IMR-90 (cell line): ENCODE data around the gene DHX34. TPM values are rescaled to one million over a fixed set of nuclear protein-coding genes. Genes with fewer than 3 reads are reported as not detected.

Source experiments
- ATAC-seq: fragments of 200-7000 bp; cut with Tn5 transposase; 2 replicates; pipeline ENCODE4 v1.9.1; 2020; ENCODE audit warnings: low read depth, mild to moderate bottlenecking, moderate library complexity
- BruUV-seq: library from RNA; stranded (reverse); fragments of 400-500 nt; replicated peaks from 2 replicates; lab custom pipeline; 2021; lab: Mats Ljungman, UMichigan
- CTCF ChIA-PET: fragments of 300-600 bp; formaldehyde crosslinking; extraction: SDS; loops from one replicate; lab custom pipeline; 2021; ENCODE audit warnings: antibody characterized with exemption; lab: Yijun Ruan, JAX
- POLR2A ChIA-PET: fragments of 300-600 bp; sonication (Branson Sonifier 250); formaldehyde crosslinking; loops from one replicate; lab custom pipeline; 2022; ENCODE audit warnings: antibody characterized with exemption; ENCODE audit not compliant: unreplicated experiment; lab: Charles Lee
- DNase-seq: peaks from one replicate; pipeline ENCODE4 v3.0.0; 2013
- H2AFZ ChIP-seq: replicated peaks from 2 replicates; pipeline ENCODE3; 2013; ENCODE audit warnings: low read length, mild to moderate bottlenecking; ENCODE audit not compliant: poor library complexity
- H2AK5ac ChIP-seq: 2 replicates; pipeline ENCODE4 v1.6.1; 2013; ENCODE audit warnings: low read depth, low read length, inconsistent platforms
- H2AK9ac ChIP-seq: replicated peaks from 2 replicates; pipeline ENCODE3; 2013; ENCODE audit warnings: mild to moderate bottlenecking, low read depth, low read length, moderate library complexity; ENCODE audit not compliant: poor library complexity
- H2BK120ac ChIP-seq: 2 replicates; pipeline ENCODE4 v1.6.1; 2013; ENCODE audit warnings: low read depth, low read length, inconsistent platforms
- H2BK15ac ChIP-seq: 3 replicates; pipeline ENCODE4 v1.6.1; 2013; ENCODE audit warnings: low read depth, low read length, inconsistent platforms
- H2BK20ac ChIP-seq: 2 replicates; pipeline ENCODE4 v1.6.1; 2013; ENCODE audit warnings: low read depth, mild to moderate bottlenecking, inconsistent platforms, low read length, moderate library complexity
- H2BK5ac ChIP-seq: 2 replicates; pipeline ENCODE4 v1.6.1; 2013; ENCODE audit warnings: mild to moderate bottlenecking, low read depth, low read length, inconsistent platforms; ENCODE audit not compliant: poor library complexity, severe bottlenecking
- H3K14ac ChIP-seq: replicated peaks from 2 replicates; pipeline ENCODE4 v1.6.1; 2013; ENCODE audit warnings: low read depth, low read length, inconsistent platforms
- H3K18ac ChIP-seq: 2 replicates; pipeline ENCODE4 v1.6.1; 2013; ENCODE audit warnings: low read depth, low read length, control low read depth
- H3K23ac ChIP-seq: 2 replicates; pipeline ENCODE4 v1.6.1; 2013; ENCODE audit warnings: low read depth, low read length, inconsistent platforms
- H3K27ac ChIP-seq: 2 replicates; pipeline ENCODE4 v1.5.1; 2013; ENCODE audit warnings: mild to moderate bottlenecking, control low read depth, low read length; ENCODE audit not compliant: insufficient read depth
- H3K27me3 ChIP-seq: 2 replicates; pipeline ENCODE4 v1.6.1; 2013; ENCODE audit warnings: low read length; ENCODE audit not compliant: control insufficient read depth, insufficient read depth
- H3K36me3 ChIP-seq: 2 replicates; pipeline ENCODE4 v1.6.1; 2013; ENCODE audit warnings: low read length, mixed read lengths; ENCODE audit not compliant: control insufficient read depth, insufficient read depth
- H3K4ac ChIP-seq: 2 replicates; pipeline ENCODE4 v1.6.1; 2013; ENCODE audit warnings: low read depth, low read length, inconsistent platforms
- H3K4me1 ChIP-seq: 2 replicates; pipeline ENCODE4 v1.6.1; 2013; ENCODE audit warnings: low read length, mixed read lengths; ENCODE audit not compliant: control insufficient read depth, insufficient read depth
- H3K4me2 ChIP-seq: 2 replicates; pipeline ENCODE4 v1.6.1; 2013; ENCODE audit warnings: low read depth, mild to moderate bottlenecking, control low read depth, low read length, moderate library complexity
- H3K4me3 ChIP-seq: 2 replicates; pipeline ENCODE4 v1.5.1; 2013; ENCODE audit warnings: low read depth, mild to moderate bottlenecking, control low read depth, low read length, moderate library complexity; ENCODE audit not compliant: insufficient read depth
- H3K56ac ChIP-seq: 2 replicates; pipeline ENCODE4 v1.6.1; 2013; ENCODE audit warnings: low read length, inconsistent platforms; ENCODE audit not compliant: insufficient read depth; ENCODE audit errors: extremely low read depth
- H3K79me1 ChIP-seq, 2 experiments: 2 replicates each; pipeline ENCODE4 v1.6.1; 2013; ENCODE audit warnings: low read length in 2 of 2, inconsistent platforms in 1 of 2, low read depth in 1 of 2
- H3K9ac ChIP-seq: 2 replicates; pipeline ENCODE4 v1.6.1; 2013; ENCODE audit warnings: low read depth, low read length, control low read depth
- H3K9me1 ChIP-seq: 2 replicates; pipeline ENCODE4 v1.6.1; 2013; ENCODE audit warnings: low read length, inconsistent platforms; ENCODE audit not compliant: insufficient read depth
- H3K9me3 ChIP-seq: 2 replicates; pipeline ENCODE4 v1.6.1; 2013; ENCODE audit warnings: low read length; ENCODE audit not compliant: control insufficient read depth, insufficient read depth
- H4K20me1 ChIP-seq: 2 replicates; pipeline ENCODE4 v1.6.1; 2013; ENCODE audit warnings: low read length, inconsistent platforms; ENCODE audit not compliant: insufficient read depth
- H4K5ac ChIP-seq: 2 replicates; pipeline ENCODE4 v1.6.1; 2013; ENCODE audit warnings: mild to moderate bottlenecking, low read depth, low read length, control low read depth
- H4K8ac ChIP-seq, 2 experiments: 2 replicates each; pipeline ENCODE4 v1.6.1; 2013; ENCODE audit warnings: low read depth in 2 of 2, low read length in 2 of 2, control low read depth in 1 of 2, inconsistent platforms in 1 of 2
- H4K91ac ChIP-seq: 2 replicates; pipeline ENCODE4 v1.6.1; 2013; ENCODE audit warnings: low read depth, low read length, inconsistent platforms; ENCODE audit not compliant: insufficient read depth
- BHLHE40 ChIP-seq: fragments of 150-350 bp; IDR thresholded peaks from 2 replicates; pipeline ENCODE4 v1.6.1; 2016; ENCODE audit warnings: mild to moderate bottlenecking, low read depth, low read length
- CEBPB ChIP-seq: IDR thresholded peaks from 2 replicates; pipeline ENCODE4 v1.6.1; 2012; ENCODE audit warnings: low read depth, low read length, improper control_type of control experiment
- CHD1 ChIP-seq: IDR thresholded peaks from 2 replicates; pipeline ENCODE4 v1.6.1; 2012; ENCODE audit warnings: low read depth, low read length, improper control_type of control experiment
- FOS ChIP-seq: fragments of 150-350 bp; IDR thresholded peaks from 2 replicates; pipeline ENCODE4 v1.6.1; 2016; ENCODE audit warnings: low read depth, low read length
- MAFK ChIP-seq: IDR thresholded peaks from 2 replicates; pipeline ENCODE4 v1.6.1; 2012; ENCODE audit warnings: low read depth, low read length, improper control_type of control experiment
- MAZ ChIP-seq: IDR thresholded peaks from 2 replicates; pipeline ENCODE4 v1.6.1; 2012; ENCODE audit warnings: low read depth, mild to moderate bottlenecking, low read length, improper control_type of control experiment, moderate library complexity, borderline replicate concordance
- MXI1 ChIP-seq: IDR thresholded peaks from 2 replicates; pipeline ENCODE4 v1.6.1; 2012; ENCODE audit warnings: low read depth, mild to moderate bottlenecking, low read length, moderate library complexity, borderline replicate concordance
- NFE2L2 ChIP-seq: fragments of 150-350 bp; IDR thresholded peaks from 2 replicates; pipeline ENCODE4 v1.6.1; 2016; ENCODE audit warnings: low read depth, mild to moderate bottlenecking, low read length
- POLR2A ChIP-seq: IDR thresholded peaks from 2 replicates; pipeline ENCODE4 v1.6.1; 2012; ENCODE audit warnings: mild to moderate bottlenecking, low read depth, low read length
- RAD21 ChIP-seq: IDR thresholded peaks from 2 replicates; pipeline ENCODE4 v1.6.1; 2012; ENCODE audit warnings: low read length, improper control_type of control experiment
- RCOR1 ChIP-seq: IDR thresholded peaks from 2 replicates; pipeline ENCODE4 v1.6.1; 2012; ENCODE audit warnings: mild to moderate bottlenecking, low read length, improper control_type of control experiment; ENCODE audit not compliant: insufficient replicate concordance
- RFX5 ChIP-seq: IDR thresholded peaks from 2 replicates; pipeline ENCODE4 v1.8.0; 2012; ENCODE audit warnings: low read depth, mild to moderate bottlenecking, low read length, moderate library complexity
- SMC3 ChIP-seq: fragments of 150-350 bp; IDR thresholded peaks from 2 replicates; pipeline ENCODE4 v1.6.1; 2016; ENCODE audit warnings: low read depth, mild to moderate bottlenecking, antibody characterized with exemption, low read length, moderate library complexity
- WGBS, 2 experiments: methylation state at CpG; one replicate each; pipeline versions ENCODE4 v1.1.5 to v1.1.7; 2013; ENCODE audit warnings: missing lambda C conversion rate in 2 of 2; ENCODE audit not compliant: insufficient read length in 1 of 2; ENCODE audit errors: extremely low coverage in 2 of 2; 5-methylcytosine and 5-hydroxymethylcytosine counted together
- dilution Hi-C: fragments of 300-500 bp; cut with HindIII; formaldehyde crosslinking; loops from one replicate; pipeline ENCODE4 v1.14.3; 2018; ENCODE audit warnings: low sequenced_read_pairs; ENCODE audit not compliant: unreplicated experiment
- in situ Hi-C: fragments of 300-500 bp; cut with MboI; formaldehyde crosslinking; loops from 3 replicates; pipeline ENCODE4 v1.14.3; 2019; ENCODE audit warnings: low sequenced_read_pairs, inconsistent platforms, mixed read lengths
- intact Hi-C: fragments of 100-400 bp; cut with micrococcal nuclease; formaldehyde crosslinking; loops from 2 replicates; pipeline ENCODE4 v1.10.0; 2022
- polyA plus RNA-seq, 3 experiments: library from polyadenylated mRNA; depleted of rRNA; stranded (reverse); fragments of >200 nt; gene quantifications; 2 replicates each; pipeline ENCODE4 v1.2.3, GENCODE V29; 2012; ENCODE audit warnings: low replicate concordance in 1 of 3
- total RNA-seq: library from RNA; depleted of rRNA; stranded (reverse); fragments of >200 nt; gene quantifications from 2 replicates; pipeline ENCODE4 v1.2.3, GENCODE V29; 2012
- TF ChIP-seq, protein P1 (sequence below): fragments of 150-350 bp; IDR thresholded peaks from 2 replicates; pipeline ENCODE4 v1.6.1; 2016; ENCODE audit warnings: low read depth, mild to moderate bottlenecking, low read length, moderate library complexity, borderline replicate concordance
- TF ChIP-seq, protein P2 (sequence below): fragments of 150-350 bp; IDR thresholded peaks from 2 replicates; pipeline ENCODE4 v1.6.1; 2017; ENCODE audit warnings: mild to moderate bottlenecking, antibody characterized with exemption, low read length, low read depth

DHX34 gene
- total and polyA plus RNA-seq, 2 of the 4 experiments (the other 2 are of a cell fraction) = 4.5 to 13.7 TPM

DNA sequence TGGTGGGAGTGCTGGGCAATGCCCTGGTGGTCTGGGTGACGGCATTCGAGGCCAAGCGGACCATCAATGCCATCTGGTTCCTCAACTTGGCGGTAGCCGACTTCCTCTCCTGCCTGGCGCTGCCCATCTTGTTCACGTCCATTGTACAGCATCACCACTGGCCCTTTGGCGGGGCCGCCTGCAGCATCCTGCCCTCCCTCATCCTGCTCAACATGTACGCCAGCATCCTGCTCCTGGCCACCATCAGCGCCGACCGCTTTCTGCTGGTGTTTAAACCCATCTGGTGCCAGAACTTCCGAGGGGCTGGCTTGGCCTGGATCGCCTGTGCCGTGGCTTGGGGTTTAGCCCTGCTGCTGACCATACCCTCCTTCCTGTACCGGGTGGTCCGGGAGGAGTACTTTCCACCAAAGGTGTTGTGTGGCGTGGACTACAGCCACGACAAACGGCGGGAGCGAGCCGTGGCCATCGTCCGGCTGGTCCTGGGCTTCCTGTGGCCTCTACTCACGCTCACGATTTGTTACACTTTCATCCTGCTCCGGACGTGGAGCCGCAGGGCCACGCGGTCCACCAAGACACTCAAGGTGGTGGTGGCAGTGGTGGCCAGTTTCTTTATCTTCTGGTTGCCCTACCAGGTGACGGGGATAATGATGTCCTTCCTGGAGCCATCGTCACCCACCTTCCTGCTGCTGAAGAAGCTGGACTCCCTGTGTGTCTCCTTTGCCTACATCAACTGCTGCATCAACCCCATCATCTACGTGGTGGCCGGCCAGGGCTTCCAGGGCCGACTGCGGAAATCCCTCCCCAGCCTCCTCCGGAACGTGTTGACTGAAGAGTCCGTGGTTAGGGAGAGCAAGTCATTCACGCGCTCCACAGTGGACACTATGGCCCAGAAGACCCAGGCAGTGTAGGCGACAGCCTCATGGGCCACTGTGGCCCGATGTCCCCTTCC lies 28.9 kb upstream of the DHX34 start:
- Histone ChIP-seq H3K23ac (no peak overlapping the region), H3K4me2 (no peak overlapping the region), H2AK9ac (no peak overlapping the region), H3K14ac (no peak overlapping the region), H3K9ac (no peak overlapping the region), H3K4ac (no peak overlapping the region), H3K79me1 (no peaks in the 10 kb centered on the region), H2BK15ac (no peak overlapping the region; the same call in 2 of the 3 replicates), H3K36me3 (no peaks in the 10 kb centered on the region), H2AFZ (no peak overlapping the region), H3K9me1 (0 out of 2 replicates have a peak, but pooled peaks cover 3% of the 10 kb centered on the region), H2BK5ac (no peak overlapping the region), H4K91ac (no peak overlapping the region), H3K27me3 (peaks cover 8% of the 10 kb centered on the region), H3K56ac (no peak overlapping the region), H3K4me1 (0 out of 2 replicates have a peak, but pooled peaks cover 2% of the 10 kb centered on the region), H2AK5ac (peak overlapping the region; percentile 28; the same call in 1 of the 2 replicates), H4K20me1 (no peaks in the 10 kb centered on the region), H3K18ac (no peak overlapping the region), H4K5ac (no peak overlapping the region), H2BK120ac (no peak overlapping the region), H3K9me3 (peaks cover 2% of the 10 kb centered on the region), H2BK20ac (no peak overlapping the region), H3K27ac (no peak overlapping the region), H3K4me3 (no peak overlapping the region), H4K8ac (no peak overlapping the region)
- ATAC-seq (no peak), DNase-seq (no peak)
- 83% methylated on average over 15 of the region's 46 CpGs; no CpG with 5 or more reads in 1 of the 2 experiments for WGBS, 2 experiments
- ChIA-PET POLR2A (no interaction called here), CTCF (no interaction called here)
- in situ Hi-C loops (no loop called here), dilution Hi-C loops (no loop called here), intact Hi-C loops (no loop called here)
- no TSS peak for BruUV-seq
- TF ChIP-seq MAFK = no peak
- TF ChIP-seq NFE2L2 = no peak
- TF ChIP-seq SMC3 = no peak
- TF ChIP-seq MXI1 = no peak
- TF ChIP-seq, protein P1, sequence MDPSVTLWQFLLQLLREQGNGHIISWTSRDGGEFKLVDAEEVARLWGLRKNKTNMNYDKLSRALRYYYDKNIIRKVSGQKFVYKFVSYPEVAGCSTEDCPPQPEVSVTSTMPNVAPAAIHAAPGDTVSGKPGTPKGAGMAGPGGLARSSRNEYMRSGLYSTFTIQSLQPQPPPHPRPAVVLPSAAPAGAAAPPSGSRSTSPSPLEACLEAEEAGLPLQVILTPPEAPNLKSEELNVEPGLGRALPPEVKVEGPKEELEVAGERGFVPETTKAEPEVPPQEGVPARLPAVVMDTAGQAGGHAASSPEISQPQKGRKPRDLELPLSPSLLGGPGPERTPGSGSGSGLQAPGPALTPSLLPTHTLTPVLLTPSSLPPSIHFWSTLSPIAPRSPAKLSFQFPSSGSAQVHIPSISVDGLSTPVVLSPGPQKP = no peak
- no peak for TF ChIP-seq CHD1
- no peak for TF ChIP-seq RCOR1
- no peak for TF ChIP-seq CEBPB
- TF ChIP-seq BHLHE40 = no peak
- TF ChIP-seq FOS = no peak
- no peak for TF ChIP-seq RAD21
- TF ChIP-seq, protein P2, sequence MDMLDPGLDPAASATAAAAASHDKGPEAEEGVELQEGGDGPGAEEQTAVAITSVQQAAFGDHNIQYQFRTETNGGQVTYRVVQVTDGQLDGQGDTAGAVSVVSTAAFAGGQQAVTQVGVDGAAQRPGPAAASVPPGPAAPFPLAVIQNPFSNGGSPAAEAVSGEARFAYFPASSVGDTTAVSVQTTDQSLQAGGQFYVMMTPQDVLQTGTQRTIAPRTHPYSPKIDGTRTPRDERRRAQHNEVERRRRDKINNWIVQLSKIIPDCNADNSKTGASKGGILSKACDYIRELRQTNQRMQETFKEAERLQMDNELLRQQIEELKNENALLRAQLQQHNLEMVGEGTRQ = no peak
- TF ChIP-seq MAZ = no peak
- TF ChIP-seq RFX5 = no peak
- no peak for TF ChIP-seq POLR2A
